T47D (cell line): ENCODE results near the gene N4BP3.

ENCODE experiments used
- DNase-seq, 2 experiments: peaks; one replicate each; pipeline versions ENCODE4 v3.0.0 to v3.0.0-alpha.2; 2011 to 2012; ENCODE audit warnings: low read depth in 1 of 2, low spot score in 1 of 2
- JUND ChIP-seq: IDR thresholded peaks from 2 replicates; pipeline ENCODE4 v1.6.1; 2012; ENCODE audit warnings: low read depth
- in situ Hi-C: cut with HindIII; loops from 2 replicates; pipeline ENCODE4 v1.10.0; 2016; ENCODE audit warnings: low sequenced_read_pairs, low pct_unique_long_range_greater_than_20kb

The N4BP3 gene

DNA sequence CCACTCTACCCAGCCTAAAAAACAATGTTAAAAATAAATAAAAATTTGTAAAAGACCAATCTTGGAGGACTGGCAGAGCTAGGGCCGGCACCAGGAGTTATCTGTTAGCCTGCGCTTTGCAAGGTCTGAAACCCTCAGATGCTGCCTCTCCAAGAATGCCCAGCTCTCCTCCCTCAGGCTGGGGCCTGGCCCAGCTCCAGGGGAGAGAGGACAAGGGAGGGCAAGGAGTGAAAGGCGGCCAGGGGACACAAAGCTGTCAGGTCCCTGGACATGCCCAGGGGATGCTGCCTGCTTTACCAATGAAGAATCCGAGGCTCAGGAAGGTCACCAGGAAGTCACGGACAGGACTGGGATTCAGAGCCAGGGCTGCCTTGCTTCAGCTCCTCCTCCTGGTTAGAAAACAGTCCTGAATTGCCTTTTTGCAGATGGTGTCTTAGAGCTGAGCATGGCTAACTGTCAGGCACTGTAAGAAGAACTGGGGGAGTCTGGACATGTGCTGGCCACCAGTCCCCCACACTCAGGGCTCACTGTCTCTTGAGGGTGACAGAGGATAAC lies 5.5 kb upstream of the N4BP3 start:
- TF ChIP-seq JUND = no peak
- in situ Hi-C loops = no loop called here
- DNase-seq = peak in 1 of 2 experiments; percentile 55

DNA sequence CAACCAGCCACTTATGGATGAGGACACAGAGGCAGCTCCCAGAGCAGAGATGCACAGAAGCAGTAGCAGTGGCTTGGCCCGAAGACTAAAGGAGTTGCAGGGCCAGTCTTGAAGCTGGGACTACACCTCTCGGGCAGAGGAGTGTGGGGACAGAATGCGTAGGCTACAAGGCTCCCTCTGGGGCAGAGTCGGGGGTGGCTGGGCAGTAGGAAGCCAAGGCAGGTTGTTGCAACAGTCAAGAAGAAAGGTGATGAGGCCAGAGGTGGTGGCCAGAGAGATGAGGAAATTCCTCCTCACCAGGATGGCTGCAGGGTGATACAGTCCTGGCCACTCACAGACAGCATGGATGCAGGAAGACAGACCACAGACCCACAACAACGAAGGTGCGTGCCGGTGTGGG lies 4.9 kb upstream of the N4BP3 start:
- in situ Hi-C loops = no loop called here
- no peak for TF ChIP-seq JUND
- no peak for DNase-seq

DNA sequence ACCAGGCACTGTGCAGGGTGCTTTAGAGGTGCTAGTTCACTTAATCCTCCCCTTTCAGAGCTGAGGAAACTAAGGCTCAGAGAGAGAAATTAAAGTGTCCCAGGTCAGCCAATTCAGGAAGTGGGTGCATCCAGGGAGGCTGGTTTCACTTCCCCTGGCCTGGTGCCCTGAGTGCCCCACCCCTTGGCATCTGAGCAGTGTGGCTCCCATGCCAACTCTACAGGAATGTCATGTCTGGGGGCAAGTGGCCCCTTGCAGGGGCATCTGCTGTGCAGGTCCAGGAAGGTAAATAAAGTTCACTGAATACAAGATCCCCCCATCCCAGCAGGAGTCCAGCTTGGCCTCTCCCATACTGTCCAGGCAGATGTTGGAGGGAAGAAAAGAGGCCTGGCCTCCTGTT lies 4.4 kb upstream of the N4BP3 start:
- no peak for TF ChIP-seq JUND
- DNase-seq = no peak
- in situ Hi-C loops = no loop called here

DNA sequence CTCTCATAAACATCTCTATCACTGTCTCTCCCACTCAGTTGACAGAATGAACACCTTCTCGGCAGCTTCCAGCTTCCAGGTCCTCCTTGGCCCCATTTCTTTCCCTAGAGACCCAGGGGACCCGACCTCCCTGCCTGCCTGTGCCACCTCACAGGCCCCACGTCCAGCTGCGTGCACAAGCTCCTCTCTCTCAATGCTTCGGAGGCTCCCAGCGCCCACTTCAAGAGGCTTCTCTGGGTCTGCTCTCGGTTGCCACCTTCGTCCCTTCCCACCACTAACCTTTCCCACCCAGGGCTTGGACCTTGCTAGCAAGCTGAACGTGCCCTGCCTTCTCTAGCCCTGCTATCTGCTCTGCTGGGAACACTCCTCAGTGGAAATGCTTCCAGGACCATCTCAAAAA lies 2.8 kb upstream of the N4BP3 start:
- no peak for TF ChIP-seq JUND
- in situ Hi-C loops = no loop called here
- DNase-seq = no peak

DNA sequence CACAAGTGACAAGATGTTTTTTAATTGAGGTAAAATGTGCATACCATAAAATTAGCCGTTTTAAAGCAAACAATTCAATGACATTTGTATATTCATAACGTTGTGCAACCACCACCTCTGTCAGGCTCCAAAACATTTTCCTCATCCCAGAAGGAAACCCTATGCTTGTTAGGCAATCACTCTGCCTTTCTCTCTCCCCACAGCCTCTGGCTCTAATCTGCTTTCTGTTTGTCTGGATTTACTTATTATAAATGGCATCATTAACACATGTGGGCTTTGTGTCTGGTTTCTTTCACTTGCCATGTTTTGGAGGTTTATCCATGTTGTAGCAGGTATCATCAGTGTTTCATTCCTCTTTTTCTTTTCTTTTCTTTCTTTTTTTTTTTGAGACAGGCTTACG lies 1.4 kb upstream of the N4BP3 start:
- in situ Hi-C loops = no loop called here
- TF ChIP-seq JUND = no peak
- DNase-seq = no peak

DNA sequence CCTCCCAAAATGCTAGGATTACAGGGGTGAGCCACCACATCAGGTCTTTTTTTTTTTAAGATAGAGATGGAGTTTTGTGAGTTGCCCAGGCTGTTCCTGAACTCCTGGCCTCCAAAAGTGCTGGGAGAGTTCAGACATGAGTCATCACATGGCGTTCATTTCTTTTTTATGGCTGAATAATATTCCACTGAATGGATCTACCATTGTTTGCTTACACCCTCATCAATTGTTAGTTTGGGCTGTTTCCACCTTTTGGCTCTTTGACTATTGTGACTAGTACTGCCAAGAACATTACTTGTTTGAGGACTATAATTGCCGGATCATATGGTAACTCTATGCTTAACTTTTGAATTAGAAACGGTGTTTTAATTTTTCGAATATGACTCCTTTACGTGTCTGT lies 787 bp upstream of the N4BP3 start:
- no peak for DNase-seq
- in situ Hi-C loops = no loop called here
- TF ChIP-seq JUND = no peak

DNA sequence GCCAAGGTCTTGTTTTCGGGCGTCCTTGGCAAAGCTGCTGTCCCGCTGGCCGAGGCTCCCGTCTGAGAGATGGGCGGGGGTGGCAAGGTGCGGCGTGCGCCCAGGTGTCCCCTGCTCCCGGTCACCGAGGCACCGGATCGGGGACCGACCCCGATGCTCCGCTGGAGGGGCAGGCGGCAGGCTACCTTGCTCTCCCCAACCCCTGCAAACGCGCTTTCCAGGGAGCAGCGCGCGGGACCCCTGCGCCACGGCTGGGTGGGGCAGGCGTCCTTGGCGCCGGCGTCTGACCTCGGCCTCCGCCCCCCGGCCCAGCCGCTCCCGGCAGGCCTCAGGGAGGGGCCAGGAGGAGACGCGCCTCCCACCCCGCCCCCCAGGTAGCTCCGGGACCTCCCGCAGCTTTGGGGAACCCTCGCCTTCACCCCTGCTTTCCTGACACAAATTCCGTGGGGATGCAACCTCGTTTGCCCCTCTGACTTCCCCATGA lies 551 bp downstream of the N4BP3 start:
- no peak for DNase-seq
- TF ChIP-seq JUND = no peak
- in situ Hi-C loops = no loop called here

DNA sequence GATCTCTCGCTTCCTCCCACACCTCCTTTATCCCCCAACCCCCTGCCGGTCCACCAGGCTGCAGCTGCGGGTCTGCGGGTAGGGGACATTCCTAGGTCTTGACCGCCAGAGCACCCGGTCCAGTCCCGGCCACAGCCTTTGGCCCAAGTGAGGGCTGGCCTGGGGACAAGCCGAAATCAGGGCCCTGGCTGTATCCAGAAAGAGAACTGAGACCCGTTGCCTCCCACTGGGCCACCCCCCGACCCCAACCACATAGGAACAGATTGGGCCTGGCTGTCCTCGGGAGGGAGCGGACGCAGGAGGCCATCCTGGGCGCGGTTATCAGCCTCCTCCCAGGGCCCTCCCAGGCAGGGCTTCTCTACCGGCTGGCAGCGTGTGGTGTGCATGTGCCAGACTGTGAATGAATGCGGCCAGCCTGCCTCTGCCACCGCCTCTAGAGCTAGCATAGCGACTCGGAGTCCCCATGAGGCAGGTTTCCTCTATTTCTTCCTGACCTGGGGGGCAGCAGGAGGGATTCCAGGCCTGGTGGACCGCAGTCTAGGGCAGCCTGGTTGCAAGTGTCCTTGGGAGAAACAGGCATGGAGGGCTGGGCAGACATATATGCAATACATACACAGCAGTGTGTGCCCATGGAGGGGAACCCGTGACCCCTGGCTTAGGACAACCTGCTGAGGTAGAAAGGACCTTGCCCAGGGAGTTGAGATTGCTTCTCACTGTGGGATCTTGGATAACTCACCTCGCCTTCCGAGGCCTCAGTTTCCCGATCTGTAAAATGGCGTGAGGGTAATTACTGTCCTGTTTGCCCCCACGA lies 1.2 kb downstream of the N4BP3 start:
- no peak for DNase-seq
- TF ChIP-seq JUND = no peak
- in situ Hi-C loops = no loop called here

DNA sequence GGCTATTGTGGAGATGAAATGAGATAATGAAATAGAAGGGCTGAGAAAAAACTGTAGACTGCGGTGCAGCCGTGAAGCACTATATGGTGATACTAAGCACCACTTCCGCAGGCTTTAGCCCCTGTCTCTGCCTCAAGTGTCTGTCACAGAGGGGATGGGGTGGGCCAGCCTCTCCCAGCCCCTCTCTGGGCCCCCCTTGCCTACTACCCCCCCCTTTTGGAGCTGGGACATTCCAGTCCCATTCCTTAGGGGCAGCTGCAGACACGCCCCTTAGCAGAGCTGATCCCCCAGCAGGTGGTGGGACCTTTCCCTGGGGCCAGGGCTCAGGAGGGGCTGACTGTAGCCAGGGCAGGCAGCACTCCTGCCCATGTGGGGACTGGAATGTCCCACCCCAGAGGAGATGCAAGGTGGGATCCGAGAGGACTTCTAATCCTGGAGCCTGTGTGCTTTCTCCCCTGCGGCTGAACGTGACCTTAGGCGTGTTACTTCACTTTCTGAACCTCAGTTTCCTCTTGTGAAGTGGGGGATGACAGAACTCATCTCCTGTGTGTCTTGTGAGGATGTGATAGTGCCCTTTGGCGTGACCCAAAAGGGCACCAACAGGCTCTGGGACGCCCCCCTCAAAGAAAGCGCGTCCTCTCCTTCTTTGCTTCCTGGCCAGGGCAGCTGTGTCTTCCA lies 1.9 kb downstream of the N4BP3 start:
- in situ Hi-C loops = no loop called here
- no peak for TF ChIP-seq JUND
- no peak for DNase-seq

DNA sequence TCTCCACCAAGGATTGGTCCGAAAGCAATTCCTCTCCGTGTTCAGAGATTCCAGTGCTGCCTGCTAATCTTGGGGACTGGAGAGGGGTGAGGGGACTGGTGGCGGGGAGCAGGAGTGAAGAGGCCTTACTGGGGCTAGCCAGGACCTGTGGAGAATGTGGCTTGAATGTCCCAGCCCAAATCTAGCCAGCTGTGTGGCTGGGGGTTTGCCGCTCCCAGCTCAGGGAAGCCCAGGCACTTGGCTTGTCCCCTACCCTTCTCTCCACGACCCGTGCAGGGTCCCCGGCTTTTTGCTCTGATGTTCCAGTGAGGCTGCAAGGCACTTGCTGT lies 2.4 kb downstream of the N4BP3 start:
- in situ Hi-C loops = no loop called here
- no peak for DNase-seq
- no peak for TF ChIP-seq JUND

DNA sequence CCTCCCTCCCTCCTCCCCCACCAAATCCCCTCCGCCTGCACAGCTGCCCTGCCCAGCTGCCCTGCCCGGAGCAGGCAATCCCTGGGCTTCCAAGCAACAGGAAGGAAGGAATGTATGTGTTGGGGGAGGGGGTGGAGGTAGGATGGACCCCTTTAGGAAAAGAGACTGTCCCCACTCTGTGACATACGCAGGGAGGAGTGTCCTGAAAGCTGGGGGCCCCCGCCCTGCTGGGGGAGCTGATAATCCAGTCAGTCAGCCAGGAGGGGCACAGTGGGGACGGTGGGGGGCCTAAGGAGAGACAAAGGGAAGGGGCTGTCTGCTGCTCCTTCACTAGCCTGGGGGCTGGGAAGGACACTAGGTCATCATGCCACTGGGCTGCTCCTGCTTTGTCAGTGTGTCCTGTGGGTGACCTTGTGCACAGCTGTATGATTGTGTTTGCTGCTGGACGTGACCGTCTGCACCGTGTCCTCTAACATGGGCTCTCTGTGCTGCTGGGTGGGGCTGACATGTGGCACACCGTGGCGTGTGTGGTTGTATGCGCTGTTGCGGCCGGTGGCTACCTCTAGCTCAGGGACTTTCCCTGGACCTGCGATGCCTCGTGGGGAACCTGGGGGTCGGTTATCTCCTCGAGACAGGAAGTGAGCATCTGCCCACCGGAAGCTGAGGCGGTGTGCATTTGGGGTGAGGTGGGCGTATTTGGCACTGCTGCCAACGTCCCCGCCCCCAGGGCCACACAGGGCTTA lies 3.0 kb downstream of the N4BP3 start:
- no peak for TF ChIP-seq JUND
- no peak for DNase-seq
- in situ Hi-C loops = no loop called here

DNA sequence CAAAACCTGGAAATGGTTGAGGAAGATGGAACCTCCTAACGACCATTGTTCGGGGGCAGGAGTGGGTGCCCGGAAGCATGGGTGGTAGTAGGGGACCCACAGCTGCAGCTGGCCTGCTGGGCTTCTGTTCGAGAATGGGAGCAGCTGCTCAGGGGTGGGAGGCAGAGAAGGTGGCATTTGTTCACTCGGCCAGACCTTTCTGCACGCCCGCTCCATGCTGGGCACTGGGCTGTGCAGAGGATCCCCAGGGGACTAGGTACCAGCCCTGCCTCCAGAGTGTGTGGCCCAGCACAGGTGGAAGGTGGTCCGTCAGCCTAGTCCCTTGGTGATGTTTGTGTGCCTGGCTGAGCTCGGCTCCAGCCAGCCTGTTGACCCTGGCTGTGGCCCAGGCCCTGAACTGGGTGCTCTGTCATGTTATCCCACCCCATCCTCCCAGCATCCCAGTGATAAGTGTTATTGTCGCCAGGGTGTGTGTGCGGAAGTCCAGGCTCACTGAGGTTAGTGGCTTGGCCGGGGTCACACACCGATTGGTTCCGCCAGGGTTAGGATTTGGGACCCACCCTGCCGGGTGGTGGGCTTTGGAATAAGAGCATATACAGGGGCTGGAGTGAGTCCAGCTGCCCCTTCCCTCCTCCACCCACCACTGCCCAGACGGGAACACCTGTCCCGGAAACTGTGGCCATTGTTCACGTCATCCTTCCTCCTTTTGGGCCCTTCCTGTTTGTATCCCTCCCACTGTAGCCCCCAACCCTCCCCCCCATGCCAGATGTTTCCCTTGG lies 4.8 kb downstream of the N4BP3 start:
- no peak for TF ChIP-seq JUND
- no peak for DNase-seq
- in situ Hi-C loops = no loop called here
